ENCODE results near the gene GSDMA.
"Not testable (repeated sequence)": the region's sequence is repeated elsewhere in the genome, so short reads cannot be mapped to it uniquely, and the experiment has no call there.

Gene GSDMA

GRCh38 chr17:40001335-40001734 lies 38.5 kb downstream of the GSDMA start:
- H3K27me3 ChIP-seq (ENCODE audit: control insufficient read depth in 1 of 2, insufficient read depth in 1 of 2, low read length in 2 of 2); H3K4me1 ChIP-seq (ENCODE audit: control insufficient read depth, insufficient read depth, low read depth, low read length); H4K91ac ChIP-seq (ENCODE audit: low read length); H3K4me2 ChIP-seq (ENCODE audit: low read length, poor library complexity, severe bottlenecking); H3K18ac ChIP-seq (ENCODE audit: low read depth in 1 of 2, low read length in 2 of 2); H3K79me1 ChIP-seq (replicated peaks; ENCODE audit: low read length, poor library complexity, severe bottlenecking); H3K9me3 ChIP-seq (ENCODE audit: control insufficient read depth, low read length); H2BK12ac ChIP-seq (ENCODE audit: low read length in 2 of 2); H3K4ac ChIP-seq (ENCODE audit: low read depth in 1 of 2, low read length in 2 of 2); DNase-seq; H2AK5ac ChIP-seq (ENCODE audit: low read length, severe bottlenecking); H3K14ac ChIP-seq (ENCODE audit: low read length in 2 of 2); H3K9ac ChIP-seq (ENCODE audit: low read length); H2BK5ac ChIP-seq (ENCODE audit: low read depth, low read length, poor library complexity, severe bottlenecking); H2BK120ac ChIP-seq (ENCODE audit: low read depth, low read length); H3K23ac ChIP-seq (ENCODE audit: low read length in 2 of 2); H2AFZ ChIP-seq (ENCODE audit: low read depth, low read length); H4K8ac ChIP-seq (ENCODE audit: low read length); H3K27ac ChIP-seq (ENCODE audit: low read length, poor library complexity, severe bottlenecking); H2BK15ac ChIP-seq (ENCODE audit: low read depth, poor library complexity, severe bottlenecking); H3K4me3 ChIP-seq (ENCODE audit: insufficient read depth in 1 of 2, low read depth in 1 of 2, low read length in 2 of 2): not testable (repeated sequence)
- 95% methylated on average over 7 of the region's 8 CpGs for WGBS
- H3K36me3 ChIP-seq (ENCODE audit: control insufficient read depth in 1 of 2, insufficient read depth in 2 of 2, low read depth in 1 of 2, low read length in 2 of 2): peaks cover 18 to 19% of the 10 kb centered on the region in 2 experiments

GRCh38 chr17:40004072-40004471 lies 41.3 kb downstream of the GSDMA start:
- H2AK5ac ChIP-seq (ENCODE audit: low read length, severe bottlenecking): no peak overlapping the region
- no peaks in the 10 kb centered on the region for H3K79me1 ChIP-seq (replicated peaks; ENCODE audit: low read length, poor library complexity, severe bottlenecking)
- no peak overlapping the region for H2BK5ac ChIP-seq (ENCODE audit: low read depth, low read length, poor library complexity, severe bottlenecking)
- WGBS: 93% methylated on average over 8 of the region's 9 CpGs
- no peak overlapping the region for H3K4me2 ChIP-seq (ENCODE audit: low read length, poor library complexity, severe bottlenecking)
- no peak overlapping the region for H2BK15ac ChIP-seq (ENCODE audit: low read depth, poor library complexity, severe bottlenecking)
- H3K36me3 ChIP-seq (ENCODE audit: control insufficient read depth in 1 of 2, insufficient read depth in 2 of 2, low read depth in 1 of 2, low read length in 2 of 2): no peaks in the 10 kb centered on the region
- H3K27ac ChIP-seq (ENCODE audit: low read length, poor library complexity, severe bottlenecking): no peak overlapping the region
- no peak overlapping the region for H2AFZ ChIP-seq (ENCODE audit: low read depth, low read length)
- H4K8ac ChIP-seq (ENCODE audit: low read length): no peak overlapping the region
- H3K23ac ChIP-seq (ENCODE audit: low read length in 2 of 2): no peak overlapping the region
- H2BK12ac ChIP-seq (ENCODE audit: low read length in 2 of 2): no peak overlapping the region
- H3K18ac ChIP-seq (ENCODE audit: low read depth in 1 of 2, low read length in 2 of 2): no peak overlapping the region
- no peak overlapping the region for H3K4me3 ChIP-seq (ENCODE audit: insufficient read depth in 1 of 2, low read depth in 1 of 2, low read length in 2 of 2)
- DNase-seq: no peak
- no peak overlapping the region for H3K9ac ChIP-seq (ENCODE audit: low read length)
- H2BK120ac ChIP-seq (ENCODE audit: low read depth, low read length): no peak overlapping the region
- no peaks in the 10 kb centered on the region for H3K4me1 ChIP-seq (ENCODE audit: control insufficient read depth, insufficient read depth, low read depth, low read length)
- H4K91ac ChIP-seq (ENCODE audit: low read length): no peak overlapping the region
- H3K9me3 ChIP-seq (ENCODE audit: control insufficient read depth, low read length): no peaks in the 10 kb centered on the region
- no peak overlapping the region for H3K14ac ChIP-seq (ENCODE audit: low read length in 2 of 2)
- no peak overlapping the region for H3K4ac ChIP-seq (ENCODE audit: low read depth in 1 of 2, low read length in 2 of 2)
- H3K27me3 ChIP-seq (ENCODE audit: control insufficient read depth in 1 of 2, insufficient read depth in 1 of 2, low read length in 2 of 2): no peaks in the 10 kb centered on the region

GRCh38 chr17:40004712-40005111 lies 41.9 kb downstream of the GSDMA start:
- no peak overlapping the region for H3K23ac ChIP-seq (ENCODE audit: low read length in 2 of 2)
- H3K9ac ChIP-seq (ENCODE audit: low read length): no peak overlapping the region
- H2BK15ac ChIP-seq (ENCODE audit: low read depth, poor library complexity, severe bottlenecking): no peak overlapping the region
- no peak overlapping the region for H2BK5ac ChIP-seq (ENCODE audit: low read depth, low read length, poor library complexity, severe bottlenecking)
- H2AK5ac ChIP-seq (ENCODE audit: low read length, severe bottlenecking): no peak overlapping the region
- H4K91ac ChIP-seq (ENCODE audit: low read length): no peak overlapping the region
- H3K18ac ChIP-seq (ENCODE audit: low read depth in 1 of 2, low read length in 2 of 2): no peak overlapping the region
- no peak overlapping the region for H3K14ac ChIP-seq (ENCODE audit: low read length in 2 of 2)
- no peak for DNase-seq
- H3K4me2 ChIP-seq (ENCODE audit: low read length, poor library complexity, severe bottlenecking): no peak overlapping the region
- no peak overlapping the region for H3K4me3 ChIP-seq (ENCODE audit: insufficient read depth in 1 of 2, low read depth in 1 of 2, low read length in 2 of 2)
- no peaks in the 10 kb centered on the region for H3K36me3 ChIP-seq (ENCODE audit: control insufficient read depth in 1 of 2, insufficient read depth in 2 of 2, low read depth in 1 of 2, low read length in 2 of 2)
- no peak overlapping the region for H2AFZ ChIP-seq (ENCODE audit: low read depth, low read length)
- H2BK12ac ChIP-seq (ENCODE audit: low read length in 2 of 2): no peak overlapping the region
- WGBS: 93% methylated on average over 7 of the region's 7 CpGs
- H3K27me3 ChIP-seq (ENCODE audit: control insufficient read depth in 1 of 2, insufficient read depth in 1 of 2, low read length in 2 of 2): no peaks in the 10 kb centered on the region
- no peaks in the 10 kb centered on the region for H3K79me1 ChIP-seq (replicated peaks; ENCODE audit: low read length, poor library complexity, severe bottlenecking)
- H4K8ac ChIP-seq (ENCODE audit: low read length): no peak overlapping the region
- H3K4ac ChIP-seq (ENCODE audit: low read depth in 1 of 2, low read length in 2 of 2): no peak overlapping the region
- H3K9me3 ChIP-seq (ENCODE audit: control insufficient read depth, low read length): no peaks in the 10 kb centered on the region
- no peak overlapping the region for H3K27ac ChIP-seq (ENCODE audit: low read length, poor library complexity, severe bottlenecking)
- no peak overlapping the region for H2BK120ac ChIP-seq (ENCODE audit: low read depth, low read length)
- H3K4me1 ChIP-seq (ENCODE audit: control insufficient read depth, insufficient read depth, low read depth, low read length): no peaks in the 10 kb centered on the region

- no peak overlapping the region for H3K4me3 ChIP-seq (ENCODE audit: insufficient read depth in 1 of 2, low read depth in 1 of 2, low read length in 2 of 2)
- H4K91ac ChIP-seq (ENCODE audit: low read length): no peak overlapping the region
- no peaks in the 10 kb centered on the region for H3K79me1 ChIP-seq (replicated peaks; ENCODE audit: low read length, poor library complexity, severe bottlenecking)
- no peak overlapping the region for H3K18ac ChIP-seq (ENCODE audit: low read depth in 1 of 2, low read length in 2 of 2)
- no peak overlapping the region for H3K9ac ChIP-seq (ENCODE audit: low read length)
- H3K14ac ChIP-seq (ENCODE audit: low read length in 2 of 2): no peak overlapping the region
- peak; percentile 28 for DNase-seq
- no peak overlapping the region for H3K23ac ChIP-seq (ENCODE audit: low read length in 2 of 2)
- H3K4me1 ChIP-seq (ENCODE audit: control insufficient read depth, insufficient read depth, low read depth, low read length): no peaks in the 10 kb centered on the region
- H3K4me2 ChIP-seq (ENCODE audit: low read length, poor library complexity, severe bottlenecking): no peak overlapping the region
- H2BK12ac ChIP-seq (ENCODE audit: low read length in 2 of 2): no peak overlapping the region
- H2AK5ac ChIP-seq (ENCODE audit: low read length, severe bottlenecking): no peak overlapping the region
- H2BK5ac ChIP-seq (ENCODE audit: low read depth, low read length, poor library complexity, severe bottlenecking): no peak overlapping the region
- H2BK120ac ChIP-seq (ENCODE audit: low read depth, low read length): no peak overlapping the region
- H3K36me3 ChIP-seq (ENCODE audit: control insufficient read depth in 1 of 2, insufficient read depth in 2 of 2, low read depth in 1 of 2, low read length in 2 of 2): no peaks in the 10 kb centered on the region
- no peak overlapping the region for H2BK15ac ChIP-seq (ENCODE audit: low read depth, poor library complexity, severe bottlenecking)
- H3K9me3 ChIP-seq (ENCODE audit: control insufficient read depth, low read length): no peaks in the 10 kb centered on the region
- H3K27me3 ChIP-seq (ENCODE audit: control insufficient read depth in 1 of 2, insufficient read depth in 1 of 2, low read length in 2 of 2): no peaks in the 10 kb centered on the region
- no peak overlapping the region for H3K27ac ChIP-seq (ENCODE audit: low read length, poor library complexity, severe bottlenecking)
- no peak overlapping the region for H3K4ac ChIP-seq (ENCODE audit: low read depth in 1 of 2, low read length in 2 of 2)
- WGBS: 54% methylated on average over 6 of the region's 6 CpGs
- no peak overlapping the region for H4K8ac ChIP-seq (ENCODE audit: low read length)
- no peak overlapping the region for H2AFZ ChIP-seq (ENCODE audit: low read depth, low read length)
These were observed 42.7 kb downstream of the GSDMA start for GRCh38 chr17:40005520-40005919.
